Activated T-cell treated with anti-CD3 and anti-CD28 coated beads for 24 hours (primary cell): ENCODE results near the gene BCL2L13.
A peak's percentile ranks its signal among the peaks of the same experiment; 100 is the strongest.

Source experiments
- DNase-seq: peaks from one replicate; pipeline ENCODE4 v3.0.0-alpha.2; 2020; ENCODE audit warnings: low read depth

Gene BCL2L13

DNA sequence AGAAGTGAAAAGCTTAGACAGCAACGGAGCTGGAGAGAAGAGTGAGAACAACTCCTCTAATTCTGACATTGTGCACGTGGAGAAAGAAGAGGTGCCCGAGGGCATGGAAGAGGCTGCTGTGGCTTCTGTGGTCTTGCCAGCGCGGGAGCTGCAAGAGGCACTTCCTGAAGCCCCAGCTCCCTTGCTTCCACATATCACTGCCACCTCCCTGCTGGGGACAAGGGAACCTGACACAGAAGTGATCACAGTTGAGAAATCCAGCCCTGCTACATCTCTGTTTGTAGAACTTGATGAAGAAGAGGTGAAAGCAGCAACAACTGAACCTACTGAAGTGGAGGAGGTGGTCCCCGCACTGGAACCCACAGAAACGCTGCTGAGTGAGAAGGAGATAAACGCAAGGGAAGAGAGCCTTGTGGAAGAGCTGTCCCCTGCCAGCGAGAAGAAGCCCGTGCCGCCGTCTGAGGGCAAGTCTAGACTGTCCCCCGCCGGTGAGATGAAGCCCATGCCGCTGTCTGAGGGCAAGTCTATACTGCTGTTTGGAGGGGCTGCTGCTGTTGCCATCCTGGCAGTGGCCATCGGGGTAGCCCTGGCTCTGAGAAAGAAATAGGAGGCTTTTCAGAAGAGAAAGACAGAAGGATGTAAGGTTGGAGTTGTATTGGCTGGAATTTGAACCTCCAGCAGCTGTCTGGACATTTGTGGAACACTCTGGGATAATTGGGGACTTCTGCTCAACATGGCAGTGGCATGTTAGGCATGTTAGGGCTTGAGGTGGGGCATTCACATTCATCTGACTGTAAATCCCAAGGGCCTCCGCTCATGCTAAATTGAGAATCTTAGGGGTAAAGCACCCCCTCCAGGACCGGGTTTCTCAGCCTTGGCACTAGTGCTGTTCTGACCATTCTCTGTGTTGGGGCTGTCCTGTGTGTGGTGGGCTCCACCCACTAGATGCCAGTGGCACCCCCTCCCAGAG is 88.7 kb downstream of the BCL2L13 start:
- no peak for DNase-seq

DNA sequence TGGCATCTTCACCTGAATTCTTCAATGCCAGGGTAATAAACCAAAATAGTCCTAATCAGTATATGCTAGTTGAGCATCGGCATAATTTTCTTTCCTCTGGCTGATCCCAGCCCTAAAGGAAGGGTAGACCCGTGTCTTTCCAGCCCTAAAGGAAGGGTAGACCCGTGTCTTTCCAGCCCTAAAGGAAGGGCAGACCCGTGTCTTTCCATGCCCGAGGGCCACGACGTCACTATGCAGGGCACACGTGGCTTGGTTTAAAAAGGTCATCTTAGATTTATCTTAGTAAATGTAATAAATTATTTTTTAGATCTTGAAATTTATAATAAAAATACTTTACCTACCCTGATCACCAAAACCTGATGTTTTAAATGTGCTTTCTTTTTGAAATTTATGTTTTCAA is 90.2 kb downstream of the BCL2L13 start:
- DNase-seq, result no peak

DNA sequence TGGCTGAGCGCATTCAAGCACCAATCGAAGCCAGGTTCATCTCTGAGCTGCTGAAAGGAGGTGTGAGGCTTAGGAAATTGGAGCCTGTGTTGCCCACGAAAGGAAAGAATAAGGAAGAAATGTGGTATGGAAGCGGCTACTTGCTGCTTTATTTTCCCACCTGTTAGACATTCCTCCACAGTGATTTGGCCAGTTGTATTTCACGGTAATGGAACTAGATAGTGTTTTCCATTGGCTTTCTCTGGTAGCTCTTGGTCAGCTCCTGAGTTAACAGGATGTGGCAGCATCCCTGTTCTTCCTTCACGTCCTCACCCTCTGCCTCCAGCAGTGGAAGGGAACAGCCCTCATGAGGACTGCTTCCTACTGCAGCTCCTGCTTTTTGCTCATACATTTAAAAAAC is 91.0 kb downstream of the BCL2L13 start:
- DNase-seq, result no peak

DNA sequence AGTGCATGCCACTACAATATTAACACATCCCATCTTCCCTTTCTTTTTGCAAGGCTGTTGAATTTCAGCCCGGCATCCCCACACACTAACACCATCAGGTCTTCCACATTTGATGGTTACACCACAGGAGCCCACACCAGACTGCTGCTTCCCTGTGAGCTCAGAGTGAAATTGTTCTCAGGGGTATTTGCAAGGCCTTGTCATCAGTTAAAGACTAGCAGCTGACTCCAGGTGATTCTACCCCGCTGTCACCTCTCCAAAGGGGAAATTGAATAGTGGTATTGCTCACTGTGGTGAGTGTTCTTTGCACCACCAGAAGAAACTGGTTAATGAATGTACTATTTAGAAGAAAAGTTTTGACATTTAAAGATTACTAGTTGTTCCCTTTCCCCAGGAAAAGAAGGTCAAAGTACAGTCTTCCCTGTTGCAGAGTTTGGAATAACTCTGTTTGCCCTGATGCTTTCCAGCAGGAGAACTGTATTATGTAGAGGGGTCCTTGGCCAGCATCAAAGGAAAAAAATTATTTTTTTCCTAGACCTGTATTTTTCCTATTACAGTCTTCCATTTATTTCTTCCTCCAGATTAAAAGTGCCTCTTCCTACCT is 93.8 kb downstream of the BCL2L13 start:
- DNase-seq, result no peak

DNA sequence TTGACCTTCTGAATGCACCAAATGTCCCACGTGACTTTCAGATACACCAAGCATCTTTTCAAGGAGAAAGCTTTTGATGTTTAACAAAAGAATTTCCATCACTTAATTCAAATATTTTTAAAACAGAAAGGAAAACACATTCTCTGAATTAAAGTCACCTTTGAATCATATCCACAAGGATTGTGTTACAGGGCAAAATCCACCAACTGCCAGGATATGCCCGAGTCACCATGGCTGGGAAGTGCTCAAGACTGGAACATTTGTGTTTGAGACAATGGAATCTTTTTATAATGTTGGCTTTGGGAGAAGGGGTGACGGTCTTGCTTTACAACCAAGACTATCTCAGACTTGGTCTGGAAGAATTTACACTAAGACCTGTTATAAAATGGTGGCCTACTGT is 94.9 kb downstream of the BCL2L13 start:
- no peak for DNase-seq

DNA sequence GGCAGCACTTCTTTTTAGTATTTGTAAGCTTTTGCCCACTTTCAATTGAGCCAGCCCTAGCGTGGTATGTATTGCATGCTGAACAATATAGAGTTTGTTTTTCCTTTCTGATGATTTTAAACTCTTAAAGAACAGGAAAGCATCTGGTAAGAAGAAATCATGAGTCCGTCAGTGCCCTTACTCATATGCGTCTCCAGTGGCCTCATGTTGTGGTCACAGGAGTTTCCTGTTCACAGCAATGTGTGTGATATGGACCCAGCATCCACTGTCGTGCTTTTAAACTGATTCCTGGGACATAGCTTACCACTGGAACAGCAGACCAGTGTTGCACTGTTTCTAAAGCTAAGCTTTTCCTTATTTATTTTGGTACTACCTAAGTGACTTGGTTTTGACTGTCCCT is 95.6 kb downstream of the BCL2L13 start:
- DNase-seq, result no peak

DNA sequence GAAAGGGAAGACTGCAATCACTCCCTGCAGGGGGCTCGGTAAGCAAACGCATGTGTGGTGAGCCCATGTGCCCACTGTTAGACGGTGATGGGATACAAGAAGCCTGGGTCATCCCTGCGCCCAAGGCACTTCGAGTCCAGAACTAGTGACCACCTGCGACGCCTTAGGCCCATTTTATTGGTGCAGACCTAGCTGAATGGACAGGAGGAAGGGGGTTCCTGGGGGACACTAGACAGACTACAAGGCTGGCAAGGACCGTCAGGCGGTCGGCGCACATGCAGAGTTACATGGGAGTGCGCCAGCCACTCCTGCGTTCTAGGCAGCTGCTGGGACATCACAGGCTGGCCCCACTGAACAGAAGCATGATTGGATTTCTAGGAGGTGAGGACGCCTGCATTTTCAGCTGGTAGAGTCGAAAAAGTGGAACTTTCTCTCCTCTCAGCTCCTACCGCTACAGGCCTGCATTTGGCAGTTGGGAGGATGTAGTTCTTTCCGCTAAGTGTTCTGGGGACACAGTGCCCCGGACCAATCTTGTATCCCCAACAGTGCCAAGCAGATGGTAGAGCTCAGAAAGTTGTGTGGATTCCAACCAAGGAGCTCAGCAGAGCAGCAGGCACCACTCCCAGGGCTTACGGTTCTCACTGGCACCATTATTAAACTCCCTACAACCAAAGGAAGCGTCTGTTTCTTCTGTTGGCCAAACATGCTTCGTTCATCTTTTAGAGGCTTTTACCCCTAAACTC is 100.0 kb downstream of the BCL2L13 start:
- DNase-seq, result no peak

DNA sequence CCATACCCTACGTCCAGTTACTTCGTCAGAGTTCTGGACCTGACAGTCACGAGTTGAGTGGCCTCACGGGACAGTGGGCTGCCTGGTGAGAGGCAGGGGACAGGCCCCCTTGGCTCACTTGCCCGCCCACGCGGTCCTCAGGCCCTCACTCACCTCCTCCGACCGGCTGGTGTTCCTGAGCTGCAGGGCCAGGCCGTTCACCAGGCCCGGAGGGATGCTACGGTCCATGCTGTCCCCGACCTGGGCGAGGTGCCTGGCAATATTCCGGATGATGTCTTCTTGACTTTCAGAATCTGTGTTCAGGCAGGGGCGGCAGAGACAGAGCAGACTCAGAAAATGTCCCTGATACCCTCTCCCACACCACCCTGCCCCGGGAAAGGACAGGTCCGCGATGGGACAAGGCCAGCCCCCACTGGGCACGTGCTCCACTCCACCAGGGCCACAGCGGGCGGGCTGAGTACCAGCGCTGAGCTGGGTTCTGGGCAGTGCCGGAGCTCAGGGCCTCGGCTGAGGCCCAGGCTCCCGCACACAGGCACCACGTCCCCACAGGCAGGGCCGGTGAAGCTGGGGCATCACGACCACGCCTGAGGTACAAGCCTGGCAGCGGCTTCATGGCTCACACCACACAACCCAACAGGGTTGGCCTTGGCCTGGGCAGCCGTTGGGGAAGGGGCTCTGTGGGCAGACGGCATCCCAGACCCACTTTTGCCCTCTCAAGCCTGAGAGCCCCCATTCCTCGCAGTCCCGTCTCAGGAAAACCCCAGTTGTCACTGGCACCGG is 100.8 kb downstream of the BCL2L13 start:
- no peak for DNase-seq

DNA sequence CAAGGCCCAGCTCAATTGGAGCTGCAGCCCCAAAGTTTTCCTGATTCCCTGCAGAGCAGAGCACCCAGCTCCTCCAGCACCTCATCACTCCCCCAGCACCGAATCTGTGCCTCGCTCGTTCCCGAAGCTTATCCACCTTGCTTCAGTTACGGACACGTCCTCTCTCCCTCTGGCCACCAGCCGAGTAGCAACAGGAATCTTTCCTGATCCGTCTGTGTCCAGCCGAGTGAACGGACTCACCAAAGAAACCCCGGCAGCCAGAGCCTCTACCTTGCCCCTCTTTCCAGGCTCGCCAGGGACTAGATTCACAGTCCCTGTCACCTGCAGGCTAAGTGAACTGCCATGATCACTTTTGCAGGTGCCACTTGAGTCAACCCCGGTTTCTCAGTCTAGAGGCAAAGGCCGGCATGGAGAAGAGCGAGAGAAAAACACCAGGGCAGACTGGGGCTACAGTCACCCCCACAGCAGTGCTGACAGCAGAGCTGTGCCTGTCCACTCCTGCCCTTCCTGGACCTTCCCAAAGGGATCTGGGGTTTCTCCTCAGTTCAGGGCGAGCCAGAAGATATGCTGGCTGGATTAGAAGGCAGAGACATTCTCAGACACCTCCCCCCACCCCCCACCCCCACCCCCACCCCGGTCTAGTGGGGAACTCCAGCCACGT is 103.4 kb downstream of the BCL2L13 start:
- no peak for DNase-seq

DNA sequence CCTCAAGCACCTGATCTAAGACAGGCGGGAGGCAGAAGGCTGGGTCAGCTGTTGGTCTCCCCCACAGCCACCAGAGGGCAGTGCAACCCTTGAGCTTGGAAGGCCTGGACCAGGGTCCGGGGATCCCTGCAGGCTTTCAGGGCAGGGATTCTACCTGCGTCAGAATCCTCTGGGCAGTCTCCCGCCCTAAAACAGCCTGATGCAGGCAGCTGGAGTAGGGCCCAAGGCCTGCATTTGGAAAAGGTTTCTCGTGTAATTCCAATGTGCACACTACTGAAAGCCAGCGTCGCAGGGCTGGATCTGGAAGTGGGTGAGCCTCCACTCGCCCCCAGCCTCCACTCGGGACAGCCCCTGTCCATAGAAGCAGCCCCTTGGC is 104.0 kb downstream of the BCL2L13 start:
- DNase-seq, result peak; percentile 55

DNA sequence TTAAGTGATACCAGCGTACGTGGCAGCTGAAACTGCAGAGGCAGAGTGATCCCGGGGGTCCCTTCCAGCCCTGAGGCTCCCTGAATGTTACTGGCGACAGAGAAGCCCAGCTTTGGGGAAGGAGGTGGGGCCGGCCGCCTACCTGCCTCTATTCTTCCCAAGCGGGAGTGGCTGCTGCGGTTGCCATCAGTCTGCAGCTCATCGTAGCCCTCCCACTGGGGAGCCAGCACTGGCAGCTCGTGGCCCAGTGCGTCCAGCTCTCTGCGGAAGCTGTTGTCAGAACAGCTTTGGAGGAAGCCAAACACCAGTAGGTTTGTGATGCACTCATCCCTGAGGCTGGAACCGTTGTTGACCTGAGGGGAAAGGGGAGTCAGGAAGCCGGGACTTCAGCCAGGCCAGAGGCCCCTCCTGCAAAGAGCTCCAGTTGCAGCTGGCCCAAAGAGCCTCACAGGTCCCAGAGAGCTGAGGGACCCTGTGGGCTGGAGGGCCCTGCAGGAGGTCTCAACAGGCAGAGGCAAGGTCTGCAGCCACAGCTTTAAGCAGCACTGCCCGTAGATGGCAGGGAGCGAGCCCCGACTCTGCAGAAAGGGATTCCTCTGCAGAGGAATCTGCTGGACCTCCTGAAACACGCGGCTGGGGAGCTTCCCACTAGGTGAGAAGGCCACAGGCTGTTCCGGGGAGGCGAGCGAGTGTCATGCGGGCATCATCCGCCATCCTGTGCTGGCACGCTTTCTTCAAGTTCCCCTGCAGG is 105.3 kb downstream of the BCL2L13 start:
- no peak for DNase-seq

DNA sequence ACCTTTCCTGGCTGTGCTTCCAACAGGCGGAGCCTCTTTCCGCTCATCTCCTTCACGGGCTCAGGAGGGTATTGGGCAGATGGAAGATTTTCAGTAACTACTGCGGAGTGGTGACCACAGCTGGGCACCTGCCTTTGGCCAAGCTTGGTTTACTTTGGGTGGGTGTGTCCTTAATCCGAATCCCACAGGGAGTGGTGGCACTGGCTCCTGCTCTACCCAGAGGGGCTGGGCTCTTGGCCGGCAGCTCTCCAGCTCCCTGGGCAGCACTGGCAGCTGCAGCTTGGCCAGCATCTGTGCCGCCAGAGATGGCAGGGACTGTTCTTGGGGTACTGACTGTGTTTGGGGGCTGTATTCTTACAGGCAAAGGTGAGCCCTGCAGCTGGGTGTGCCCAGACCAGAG is 105.9 kb downstream of the BCL2L13 start:
- no peak for DNase-seq

DNA sequence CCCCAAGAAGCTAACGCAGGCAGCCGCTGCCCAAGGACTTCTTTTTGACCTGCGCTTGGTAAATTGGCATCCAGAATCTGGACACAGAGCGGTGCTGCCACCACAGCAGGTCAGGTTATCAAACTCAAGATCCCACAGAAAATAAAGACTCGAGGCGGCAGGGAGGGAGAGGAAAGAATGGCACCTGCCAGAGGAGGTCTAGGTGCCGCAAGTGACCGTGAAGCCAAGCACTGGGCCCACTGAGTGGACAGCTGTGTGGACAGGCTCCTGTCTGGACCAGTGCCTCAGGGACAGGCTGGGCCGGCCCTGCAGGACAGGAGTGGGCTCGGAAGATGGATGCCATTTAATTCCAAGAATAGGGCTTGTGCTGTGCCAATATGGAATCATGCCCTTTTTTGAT is 108.4 kb downstream of the BCL2L13 start:
- no peak for DNase-seq

DNA sequence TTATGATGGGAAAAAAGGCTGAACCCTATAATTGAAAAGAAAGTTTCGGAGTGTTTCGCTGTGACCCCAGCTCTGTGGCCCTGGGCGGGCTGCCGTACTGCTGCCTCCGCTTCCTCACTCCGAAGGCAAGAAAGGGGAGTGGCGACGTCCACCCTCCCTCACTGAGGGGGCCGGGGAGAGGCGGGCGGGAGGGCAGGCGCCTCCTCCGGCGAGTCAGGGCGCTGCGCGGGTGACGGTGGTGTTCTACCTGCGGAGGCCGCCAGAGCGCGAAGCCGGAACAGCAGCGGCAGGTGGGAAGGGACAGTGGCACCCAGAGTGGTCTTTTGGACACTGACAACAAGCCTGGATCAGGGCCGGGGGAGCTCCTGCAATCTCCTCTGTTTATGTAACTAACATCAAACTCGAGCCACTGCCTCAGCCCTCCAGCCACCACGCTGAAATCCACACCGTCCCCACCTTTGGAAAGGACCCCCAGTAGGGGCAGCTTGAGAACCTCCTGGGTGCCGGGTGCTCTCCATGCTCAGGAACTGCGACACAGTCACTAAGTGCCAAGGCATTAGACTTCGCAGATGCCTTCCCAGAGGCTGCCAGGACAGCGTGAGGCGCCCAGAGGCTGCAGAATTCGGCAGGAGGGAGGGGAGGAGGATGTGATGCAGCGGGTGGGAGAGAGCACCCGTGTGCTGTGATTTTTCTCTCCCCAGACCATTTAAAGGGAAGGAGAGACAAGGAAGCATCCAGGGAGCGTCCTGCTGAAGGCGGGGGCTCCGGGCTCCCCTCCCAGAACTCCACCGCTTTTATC is 110.2 kb downstream of the BCL2L13 start:
- DNase-seq, result no peak

DNA sequence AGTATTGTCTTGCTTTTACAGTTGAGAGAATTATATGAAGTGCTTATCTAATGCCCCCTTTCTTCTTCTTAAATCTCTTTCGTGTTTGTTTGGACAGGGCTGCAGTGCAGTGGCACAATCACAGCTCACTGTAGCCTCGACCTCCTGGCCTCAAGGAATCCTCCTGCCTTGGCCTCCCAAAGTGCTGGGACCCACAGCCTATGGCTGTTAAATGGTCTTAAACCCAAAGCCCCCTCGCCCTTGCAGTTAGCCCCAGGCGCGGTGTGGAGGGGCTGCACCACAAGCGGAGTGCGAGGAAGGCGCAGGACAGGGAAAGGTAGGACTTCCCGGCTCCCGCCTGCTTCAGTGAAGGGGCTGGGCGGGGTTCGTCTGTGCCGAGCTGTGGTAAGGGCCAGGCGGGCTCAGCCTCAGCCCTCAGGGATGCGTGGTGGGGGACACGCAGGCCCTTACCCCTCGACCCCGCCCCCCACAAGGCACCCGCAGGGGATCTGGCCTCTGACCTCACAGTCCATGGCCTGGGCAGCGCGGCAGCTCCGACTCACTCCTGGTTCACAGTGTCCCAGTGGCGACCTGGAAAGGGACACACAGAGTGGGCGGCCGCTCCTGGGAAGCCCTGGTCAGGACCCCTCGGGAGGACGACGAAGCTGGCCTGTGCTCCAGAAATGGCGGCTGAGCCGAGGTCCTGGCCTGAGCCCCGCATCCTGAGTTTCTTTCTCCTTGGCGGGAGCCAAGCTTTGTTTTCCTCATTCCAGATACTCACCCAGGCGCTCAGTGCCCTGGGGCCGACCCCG is 111.2 kb downstream of the BCL2L13 start:
- no peak for DNase-seq

DNA sequence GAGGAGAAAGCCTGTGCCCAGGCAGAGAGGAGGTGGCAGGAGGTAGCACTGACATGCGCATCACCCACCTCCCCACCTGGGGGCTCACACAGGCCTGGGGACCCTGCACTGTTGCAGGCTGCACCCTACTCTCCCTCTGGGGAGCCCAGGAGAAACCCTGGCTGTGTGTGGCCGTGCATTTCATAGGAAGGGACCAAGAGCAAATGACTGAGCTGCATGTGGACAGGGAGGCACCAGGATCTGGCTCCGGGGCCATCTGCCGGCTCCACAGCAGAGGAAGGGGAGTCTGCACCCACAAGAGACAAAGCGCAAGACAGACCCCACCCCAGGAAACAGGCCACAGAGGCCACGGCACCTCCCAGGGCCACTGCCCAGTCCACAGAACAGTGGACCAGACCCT is 113.0 kb downstream of the BCL2L13 start:
- DNase-seq, result no peak

DNA sequence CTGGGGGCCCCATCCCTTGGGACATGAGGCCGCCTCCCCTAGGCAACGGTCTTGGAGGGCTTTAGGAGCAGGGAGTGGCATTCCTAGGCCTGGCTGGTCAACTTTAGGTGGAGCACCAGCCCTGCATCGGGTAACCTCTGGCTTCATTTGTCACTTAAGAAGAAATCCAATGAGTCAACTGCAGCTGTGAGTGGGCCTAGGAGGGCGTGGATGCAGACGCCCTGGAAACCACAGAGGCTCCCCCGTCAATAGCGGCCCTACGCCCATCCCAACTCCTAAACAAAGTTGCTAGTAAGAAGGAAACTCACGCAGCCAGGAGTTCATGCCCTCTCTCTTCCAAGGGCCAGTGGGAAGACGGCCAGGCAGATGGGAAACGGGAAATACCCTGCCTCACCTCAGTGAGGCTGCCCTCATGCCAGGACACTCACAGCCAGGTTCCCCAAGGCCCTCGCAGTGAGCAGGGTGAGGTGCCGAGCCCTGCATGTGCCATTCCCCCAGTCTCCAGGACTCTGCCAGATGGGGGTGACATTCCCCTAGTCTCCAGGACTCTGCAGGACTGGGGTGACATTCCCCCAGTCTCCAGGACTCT is 114.9 kb downstream of the BCL2L13 start:
- no peak for DNase-seq

DNA sequence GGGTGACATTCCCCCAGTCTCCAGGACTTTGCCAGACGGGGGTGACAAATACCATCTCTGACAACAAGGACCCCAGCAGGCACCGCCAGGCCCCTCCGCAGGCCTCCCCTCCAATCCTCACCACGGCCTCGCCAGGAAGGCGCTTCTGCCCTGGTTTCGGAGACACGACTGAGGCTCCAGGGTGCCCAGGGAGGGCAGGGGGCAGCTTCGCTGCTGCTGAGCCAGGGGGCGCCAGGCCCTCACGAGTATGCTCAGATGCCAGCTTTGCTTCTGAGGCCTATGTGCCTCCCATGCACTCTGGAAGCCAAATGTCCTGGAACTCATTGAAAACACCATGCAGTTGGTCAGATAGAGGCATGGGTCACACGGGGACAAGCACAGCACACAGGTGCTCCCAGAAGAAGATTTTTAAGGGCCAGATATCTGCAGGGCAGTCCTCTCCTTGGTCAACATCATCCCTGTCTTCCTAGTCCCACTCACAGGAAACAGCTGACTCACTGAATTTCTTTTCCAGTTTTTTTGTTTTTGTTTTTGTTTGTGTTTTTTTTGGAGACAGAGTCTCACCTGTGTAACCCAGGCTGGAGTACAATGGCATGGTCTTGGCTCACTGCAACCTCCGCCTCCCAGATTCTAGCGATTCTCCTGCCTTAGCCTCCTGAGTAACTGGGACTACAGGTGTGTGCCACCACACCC is 115.8 kb downstream of the BCL2L13 start:
- DNase-seq, result no peak
